Astrocyte of the spinal cord (primary cell): ENCODE data around the gene TRAK1.

ENCODE experiments used
- DNase-seq: peaks from one replicate; pipeline ENCODE4 v3.0.0; 2011; ENCODE audit warnings: low read depth, low spot score
- H3K4me3 ChIP-seq: 2 replicates; pipeline ENCODE4 v1.5.1; 2011; ENCODE audit warnings: low read depth, mild to moderate bottlenecking, low read length, moderate library complexity
- CTCF ChIP-seq: IDR thresholded peaks from 2 replicates; pipeline ENCODE4 v1.5.1; 2012; ENCODE audit warnings: low read depth, mild to moderate bottlenecking, low read length, inconsistent platforms
- in situ Hi-C: cut with HindIII; loops from 2 replicates; pipeline ENCODE4 v1.10.0; 2017; ENCODE audit warnings: low sequenced_read_pairs

TRAK1 gene

GRCh38 chr3:42176242-42177034, 85.3 kb downstream of the TRAK1 start:
- H3K4me3 ChIP-seq, result no peak overlapping the region
- in situ Hi-C loops, result no loop called here
- no peak for DNase-seq
- TF ChIP-seq CTCF, result no peak

GRCh38 chr3:42177068-42177800, 86.1 kb downstream of the TRAK1 start:
- TF ChIP-seq CTCF, result no peak
- no peak for DNase-seq
- no peak overlapping the region for H3K4me3 ChIP-seq
- in situ Hi-C loops, result no loop called here

- no peak for TF ChIP-seq CTCF
- in situ Hi-C loops, result no loop called here
Observed at GRCh38 chr3:42177801-42178150, 86.6 kb downstream of the TRAK1 start.

GRCh38 chr3:42179110-42179725, 88.1 kb downstream of the TRAK1 start:
- no peak overlapping the region for H3K4me3 ChIP-seq
- TF ChIP-seq CTCF, result no peak
- in situ Hi-C loops, result no loop called here
- DNase-seq, result peak; percentile 91

More at GRCh38 chr3:42177801-42178150, 86.6 kb downstream of the TRAK1 start:
- DNase-seq, result no peak
- H3K4me3 ChIP-seq, result no peak overlapping the region

- no peak for DNase-seq
- no peak overlapping the region for H3K4me3 ChIP-seq
- in situ Hi-C loops, result no loop called here
- no peak for TF ChIP-seq CTCF
Observed at GRCh38 chr3:42180901-42181300, 89.7 kb downstream of the TRAK1 start.

GRCh38 chr3:42182555-42182954, 91.4 kb downstream of the TRAK1 start:
- no peak for TF ChIP-seq CTCF
- DNase-seq, result peak; percentile 77
- no peak overlapping the region for H3K4me3 ChIP-seq
- in situ Hi-C loops, result no loop called here
